Erythroblast (primary cell): ENCODE results near the gene GPN1.

ENCODE experiments used
- DNase-seq, 2 experiments: peaks; one replicate each; lab custom pipeline; 2025; lab: John Stamatoyannopoulos, UW
- GATA1 ChIP-seq: IDR thresholded peaks from 2 replicates; pipeline ENCODE4 v1.6.1; 2011; ENCODE audit warnings: low read depth, mild to moderate bottlenecking, control low read depth, low read length, moderate library complexity
- POLR2A ChIP-seq: IDR thresholded peaks from 2 replicates; pipeline ENCODE4 v1.6.1; 2011; ENCODE audit warnings: mild to moderate bottlenecking, low read length

Gene GPN1

DNA sequence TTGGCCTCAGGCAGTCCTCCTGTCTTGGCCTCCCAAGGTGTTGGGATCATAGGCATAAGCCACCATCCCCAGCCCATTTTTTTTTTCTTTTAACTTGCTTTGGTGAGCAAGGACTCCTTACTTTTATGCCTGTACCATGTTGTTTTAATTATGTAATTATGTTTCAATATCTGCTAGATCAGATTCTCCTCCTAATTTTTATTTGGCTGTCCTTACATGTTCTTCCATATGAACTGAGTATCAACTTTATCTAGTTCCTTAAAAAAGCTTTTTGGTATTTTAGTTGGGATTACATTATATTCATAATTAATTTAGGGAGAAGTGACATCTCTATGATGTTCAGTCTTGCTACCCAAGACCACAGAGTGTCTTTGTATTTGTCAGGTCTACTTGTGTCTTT, 16.3 kb downstream of the GPN1 start:
- TF ChIP-seq GATA1 (no peak), POLR2A (no peak)
- no peak for DNase-seq

GRCh38 chr2:27647289-27647688, 18.4 kb downstream of the GPN1 start:
- DNase-seq = no peak
- TF ChIP-seq GATA1 (no peak), POLR2A (no peak)

DNA sequence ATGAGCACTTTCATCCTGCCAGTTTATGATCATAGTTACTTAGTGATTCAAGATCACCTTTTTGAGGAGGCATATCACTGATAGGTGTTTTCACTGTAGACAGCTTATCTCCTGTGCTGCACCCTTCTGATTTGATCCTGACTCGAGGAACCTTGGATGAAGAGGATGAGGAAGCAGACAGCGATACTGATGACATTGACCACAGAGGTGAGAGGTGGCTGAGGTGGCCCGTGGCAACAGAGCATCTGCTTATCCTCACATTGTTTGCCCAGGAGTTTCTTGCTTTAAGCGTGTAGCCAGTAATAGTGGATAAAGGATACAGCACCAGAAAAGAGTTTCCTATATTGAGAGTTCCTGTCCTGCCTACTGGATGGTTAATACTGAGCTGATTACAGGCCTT, 18.9 kb downstream of the GPN1 start:
- TF ChIP-seq POLR2A (no peak), GATA1 (no peak)
- no peak for DNase-seq

- no peak for DNase-seq
- no peak for TF ChIP-seq GATA1
Observed at GRCh38 chr2:27651056-27651455, 22.2 kb downstream of the GPN1 start.

DNA sequence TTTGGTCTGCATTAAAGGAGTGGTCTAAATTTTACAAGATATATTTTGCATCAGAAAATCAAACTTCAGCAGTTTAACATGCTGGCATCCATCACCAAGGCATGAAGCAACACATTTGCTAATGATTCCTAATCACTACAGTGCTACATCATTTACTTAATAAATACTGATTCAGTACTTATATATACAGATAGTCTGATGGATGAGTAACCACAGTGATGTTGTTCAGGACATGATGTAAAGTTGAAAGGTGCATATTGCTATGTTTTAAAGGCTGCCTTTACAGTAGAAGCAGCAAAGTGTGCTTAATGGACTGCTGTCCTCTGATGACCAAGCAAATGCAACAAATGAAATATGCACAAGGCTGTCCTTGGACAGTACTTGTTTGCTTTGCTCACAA, 23.5 kb downstream of the GPN1 start:
- TF ChIP-seq POLR2A = no peak

GRCh38 chr2:27652790-27653189, 23.9 kb downstream of the GPN1 start:
- TF ChIP-seq POLR2A = no peak
- TF ChIP-seq GATA1 = no peak
- DNase-seq = no peak

More for the DNA sequence above, 23.5 kb downstream of the GPN1 start:
- DNase-seq = no peak

- no peak for TF ChIP-seq GATA1
- TF ChIP-seq POLR2A = no peak
Observed at GRCh38 chr2:27653397-27653796, 24.5 kb downstream of the GPN1 start.

DNA sequence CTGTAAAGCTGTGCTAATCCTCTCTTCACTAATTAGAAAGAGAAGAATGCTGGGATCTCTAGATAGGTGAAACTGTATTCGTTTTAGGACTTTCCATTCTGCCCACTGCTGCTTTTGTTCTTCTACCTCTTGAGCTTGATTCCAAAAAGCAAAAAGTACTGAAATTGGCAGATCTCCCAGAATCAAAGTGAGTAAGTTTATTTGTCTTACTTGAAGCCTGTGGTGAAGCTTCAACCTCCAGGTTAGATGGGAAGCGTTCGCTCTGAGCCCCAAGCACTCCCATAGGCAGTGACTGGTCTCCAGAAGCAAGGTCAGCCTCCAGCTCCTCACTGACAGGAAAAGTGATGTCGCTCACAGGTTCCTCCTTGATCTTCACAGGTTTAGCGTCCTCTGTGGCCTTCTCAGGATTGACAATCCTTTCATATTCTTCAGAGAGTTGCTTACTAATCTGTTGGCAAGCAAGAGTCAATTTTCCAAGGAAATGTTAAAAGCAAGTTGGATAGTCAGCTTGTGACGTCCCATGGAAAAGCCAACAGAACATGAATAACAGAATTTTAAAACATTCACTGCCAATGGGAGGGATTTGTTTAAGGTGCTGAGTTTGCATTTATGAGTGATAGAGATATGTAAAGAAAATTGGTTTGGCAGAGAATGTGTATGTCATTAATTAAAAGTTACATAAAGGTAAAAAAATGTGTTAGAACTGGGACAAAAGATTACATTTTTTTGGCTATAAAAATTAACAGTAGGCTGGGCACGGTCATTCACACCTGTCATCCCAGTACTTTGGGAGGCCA, 26.5 kb downstream of the GPN1 start:
- DNase-seq = no peak
- TF ChIP-seq POLR2A = no peak
- no peak for TF ChIP-seq GATA1

More at GRCh38 chr2:27653397-27653796, 24.5 kb downstream of the GPN1 start:
- no peak for DNase-seq

GRCh38 chr2:27661371-27661770, 32.5 kb downstream of the GPN1 start:
- TF ChIP-seq POLR2A (no peak), GATA1 (no peak)
- no peak for DNase-seq

DNA sequence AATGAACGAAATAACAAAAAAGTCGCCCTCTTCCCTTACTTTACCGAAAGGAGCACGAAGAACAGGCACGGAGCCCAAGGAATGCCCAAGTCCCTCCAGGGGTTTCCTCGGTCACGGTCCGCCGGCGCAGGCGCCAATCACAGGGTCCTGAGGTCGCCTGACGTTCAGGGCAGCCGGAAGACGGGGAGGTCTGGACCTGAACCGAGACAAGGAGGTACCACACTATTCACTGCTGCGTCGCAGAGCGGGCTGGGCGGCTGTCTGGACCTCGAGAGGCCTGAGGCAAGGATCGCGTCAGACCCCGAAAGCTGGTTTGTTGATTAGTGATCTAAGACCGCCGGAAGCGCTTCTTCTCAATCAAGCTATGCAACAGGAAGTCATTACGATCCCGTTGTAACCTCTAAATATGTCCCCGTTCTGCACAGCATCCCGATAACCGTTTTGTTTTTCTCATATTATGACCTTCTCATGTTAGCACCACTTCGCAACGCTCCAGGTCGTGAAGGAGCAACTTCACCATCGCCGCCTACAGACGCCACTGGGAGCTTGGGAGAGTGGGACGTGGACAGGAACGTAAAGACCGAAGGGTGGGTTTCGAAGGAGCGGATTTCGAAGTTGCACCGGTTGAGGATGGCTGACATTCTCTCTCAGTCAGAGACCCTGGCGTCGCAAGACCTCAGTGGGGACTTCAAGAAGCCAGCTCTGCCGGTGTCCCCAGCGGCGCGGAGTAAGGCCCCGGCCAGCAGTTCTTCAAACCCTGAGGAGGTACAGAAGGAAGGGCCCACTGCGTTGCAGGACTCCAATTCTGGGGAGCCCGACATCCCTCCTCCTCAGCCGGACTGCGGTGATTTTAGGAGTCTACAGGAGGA, 34.7 kb downstream of the GPN1 start, which contains the start of the genes SLC4A1AP and SUPT7L:
Gene SLC4A1AP (plus strand): TSS at position 605 of the 869 bp plus-strand sequence. CDS start 26 bp downstream, at position 631.
Gene SUPT7L (minus strand): TSS at position 330 of the 869 bp plus-strand sequence. CDS start 1,422 bp downstream, outside the sequence.
- DNase-seq = peak; percentile 94 to 97
- peak; percentile 80 for TF ChIP-seq POLR2A
- no peak for TF ChIP-seq GATA1

GRCh38 chr2:27664154-27664574, 35.3 kb downstream of the GPN1 start:
- TF ChIP-seq GATA1 = no peak
- no peak for TF ChIP-seq POLR2A
- no peak for DNase-seq

DNA sequence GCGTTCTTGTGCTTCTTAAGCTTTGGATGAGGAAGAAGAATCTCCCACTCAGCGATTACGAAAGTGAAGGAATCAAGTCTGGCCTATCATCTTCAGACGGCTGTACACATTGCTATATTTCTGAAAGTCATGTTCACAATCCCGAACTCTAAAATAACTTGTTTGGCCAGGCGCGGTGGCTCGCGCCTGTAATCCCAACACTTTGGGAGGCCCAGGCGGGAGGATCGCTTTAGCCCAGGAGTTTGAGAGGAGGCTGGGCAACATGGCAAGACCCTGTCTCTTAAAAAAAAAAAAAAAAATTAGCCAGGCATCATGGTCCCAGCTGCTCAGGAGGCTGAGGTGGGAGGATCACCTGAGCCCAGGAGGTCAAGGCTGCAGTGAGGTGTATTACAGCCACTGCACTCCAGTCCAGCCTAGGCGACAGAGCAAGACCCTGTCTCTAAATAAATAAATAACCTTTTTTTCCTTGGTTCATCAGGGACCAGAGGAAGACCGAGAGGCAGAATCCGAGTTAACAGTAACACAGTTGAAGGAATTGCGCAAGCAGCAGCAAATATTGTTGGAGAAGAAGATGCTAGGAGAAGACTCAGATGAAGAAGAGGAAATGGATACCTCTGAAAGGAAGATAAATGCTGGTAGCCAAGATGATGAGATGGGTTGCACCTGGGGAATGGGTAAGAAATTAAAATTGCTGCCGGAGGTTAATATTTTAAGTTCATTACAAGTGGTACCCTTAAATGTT, 35.9 kb downstream of the GPN1 start:
- TF ChIP-seq GATA1 = no peak
- no peak for TF ChIP-seq POLR2A
- peak in 1 of 2 experiments; percentile 47 for DNase-seq

DNA sequence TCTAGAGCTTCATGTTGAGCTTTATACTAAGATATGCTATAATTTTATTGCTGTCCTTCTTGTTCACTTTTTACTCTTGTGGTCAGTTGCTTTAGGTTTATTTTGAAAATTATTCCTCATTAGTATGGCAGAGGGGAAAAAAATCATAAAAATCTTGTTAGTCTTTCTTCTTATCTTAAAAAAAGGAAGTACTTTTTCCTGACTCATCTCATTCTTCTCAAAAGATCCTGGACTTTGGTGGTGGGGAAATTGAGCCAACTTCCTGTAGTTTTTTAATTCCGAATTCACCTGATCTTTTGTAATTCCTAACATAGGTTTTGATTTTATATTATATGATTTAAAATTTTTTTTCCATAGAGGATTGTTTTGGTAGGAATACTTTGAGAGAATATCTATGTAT, 38.6 kb downstream of the GPN1 start:
- TF ChIP-seq POLR2A = no peak
- TF ChIP-seq GATA1 = no peak
- no peak for DNase-seq

GRCh38 chr2:27671235-27671634, 42.4 kb downstream of the GPN1 start:
- no peak for DNase-seq
- TF ChIP-seq GATA1 = no peak
- no peak for TF ChIP-seq POLR2A
